Stomach smooth muscle (tissue), 2 donors: Measurements from ENCODE around the gene UBE2L6.

Source experiments
- H3K27ac ChIP-seq: one replicate; pipeline ENCODE4 v1.7.0; 2013; ENCODE audit warnings: mild to moderate bottlenecking, low read length, inconsistent platforms
- H3K27me3 ChIP-seq, 2 donors: one replicate each; pipeline ENCODE4 v1.7.0; 2013; ENCODE audit warnings: low read length in 2 of 2; ENCODE audit not compliant: insufficient read depth in 2 of 2, control insufficient read depth in 1 of 2
- H3K36me3 ChIP-seq, 2 donors: one replicate each; pipeline ENCODE4 v1.7.0; 2013; ENCODE audit warnings: low read length in 2 of 2; ENCODE audit not compliant: control insufficient read depth in 2 of 2, insufficient read depth in 2 of 2
- H3K4me1 ChIP-seq: one replicate; pipeline ENCODE4 v1.7.0; 2013; ENCODE audit warnings: low read length; ENCODE audit not compliant: control insufficient read depth, insufficient read depth
- H3K4me3 ChIP-seq, 2 donors: one replicate each; pipeline ENCODE4 v1.7.0; 2013; ENCODE audit warnings: low read length in 2 of 2
- H3K9ac ChIP-seq, 2 donors: one replicate each; pipeline ENCODE4 v1.7.0; 2013; ENCODE audit warnings: low read length in 2 of 2, mild to moderate bottlenecking in 1 of 2
- H3K9me3 ChIP-seq, 2 donors: one replicate each; pipeline ENCODE4 v1.7.0; 2013; ENCODE audit warnings: low read length in 2 of 2; ENCODE audit not compliant: control insufficient read depth in 2 of 2
- donor health status: healthy.
- donor health status: Pancreatic carcinoma.

Gene UBE2L6

GRCh38 chr11:57567515-57568329, at the start of gene UBE2L6:
TSS of gene UBE2L6 (minus strand) at chr11:57567672. CDS start at chr11:57567611, 61 bp downstream.
- peak within 1 kb of the TSS; percentile 78 to 92 for H3K4me3 ChIP-seq
- peak within 1 kb of the TSS; percentile 70 for H3K27ac ChIP-seq
- no peaks in the 10 kb centered on the region for H3K36me3 ChIP-seq
- no peaks in the 10 kb centered on the region for H3K27me3 ChIP-seq
- no peaks in the 10 kb centered on the region for H3K9me3 ChIP-seq
- H3K4me1 ChIP-seq, result peaks cover 24% of the 10 kb centered on the region
- H3K9ac ChIP-seq, result peak within 1 kb of the TSS; percentile 72 to 76

GRCh38 chr11:57616595-57616994, 49.1 kb upstream of the UBE2L6 start:
- H3K4me1 ChIP-seq, result no peaks in the 10 kb centered on the region
- no peaks in the 10 kb centered on the region for H3K27me3 ChIP-seq
- H3K36me3 ChIP-seq, result peaks cover 0 to 35% of the 10 kb centered on the region in 2 donors
- H3K27ac ChIP-seq, result no peak overlapping the region
- no peak overlapping the region for H3K9ac ChIP-seq
- no peak overlapping the region for H3K4me3 ChIP-seq
- no peaks in the 10 kb centered on the region for H3K9me3 ChIP-seq

- Histone ChIP-seq H3K4me3 (no peak overlapping the region), H3K27me3 (no peaks in the 10 kb centered on the region), H3K9ac (no peak overlapping the region), H3K9me3 (no peaks in the 10 kb centered on the region), H3K27ac (no peak overlapping the region), H3K36me3 (peaks cover 0 to 41% of the 10 kb centered on the region in 2 donors), H3K4me1 (no peaks in the 10 kb centered on the region)
Observed at GRCh38 chr11:57615308-57615707, 47.8 kb upstream of the UBE2L6 start.

- Histone ChIP-seq H3K27me3 (no peaks in the 10 kb centered on the region), H3K9ac (no peak overlapping the region), H3K36me3 (peaks cover 0 to 44% of the 10 kb centered on the region in 2 donors), H3K27ac (no peak overlapping the region), H3K9me3 (no peaks in the 10 kb centered on the region), H3K4me3 (no peak overlapping the region), H3K4me1 (no peaks in the 10 kb centered on the region)
Observed at GRCh38 chr11:57614234-57614772, 46.8 kb upstream of the UBE2L6 start.

- Histone ChIP-seq H3K9me3 (no peaks in the 10 kb centered on the region), H3K27ac (no peak overlapping the region), H3K27me3 (no peaks in the 10 kb centered on the region), H3K9ac (no peak overlapping the region), H3K36me3 (peaks cover 8 to 45% of the 10 kb centered on the region in 2 donors), H3K4me1 (no peaks in the 10 kb centered on the region), H3K4me3 (no peak overlapping the region)
Observed at GRCh38 chr11:57610170-57610569, 42.7 kb upstream of the UBE2L6 start.

GRCh38 chr11:57605028-57605420, 37.6 kb upstream of the UBE2L6 start:
- Histone ChIP-seq H3K4me3 (no peak overlapping the region), H3K9me3 (no peaks in the 10 kb centered on the region), H3K27me3 (no peaks in the 10 kb centered on the region), H3K27ac (no peak overlapping the region), H3K36me3 (peaks cover 8 to 14% of the 10 kb centered on the region in 2 donors), H3K9ac (no peak overlapping the region), H3K4me1 (peaks cover 3% of the 10 kb centered on the region)

GRCh38 chr11:57604296-57605027, 37.0 kb upstream of the UBE2L6 start:
- H3K27ac ChIP-seq, result no peak overlapping the region
- no peak overlapping the region for H3K9ac ChIP-seq
- H3K36me3 ChIP-seq, result peaks cover 8 to 12% of the 10 kb centered on the region in 2 donors
- H3K27me3 ChIP-seq, result no peaks in the 10 kb centered on the region
- H3K4me3 ChIP-seq, result no peak overlapping the region
- H3K9me3 ChIP-seq, result no peaks in the 10 kb centered on the region
- H3K4me1 ChIP-seq, result peaks cover 3% of the 10 kb centered on the region

- peaks cover 15% of the 10 kb centered on the region for H3K4me1 ChIP-seq
- no peak overlapping the region for H3K9ac ChIP-seq
- no peaks in the 10 kb centered on the region for H3K27me3 ChIP-seq
- H3K36me3 ChIP-seq, result peaks cover under 1 to 6% of the 10 kb centered on the region in 2 donors
- no peak overlapping the region for H3K27ac ChIP-seq
- H3K4me3 ChIP-seq, result no peak overlapping the region
- no peaks in the 10 kb centered on the region for H3K9me3 ChIP-seq
Observed at GRCh38 chr11:57601297-57601696, 33.8 kb upstream of the UBE2L6 start.

- Histone ChIP-seq H3K4me1 (peaks cover 15% of the 10 kb centered on the region), H3K27ac (no peak overlapping the region), H3K9ac (no peak overlapping the region), H3K36me3 (no peaks in the 10 kb centered on the region), H3K9me3 (no peaks in the 10 kb centered on the region), H3K27me3 (no peaks in the 10 kb centered on the region), H3K4me3 (peak overlapping the region in 1 of 2 donors; percentile 86)
Observed at GRCh38 chr11:57599381-57599780, 31.9 kb upstream of the UBE2L6 start.

GRCh38 chr11:57598831-57599155, 31.3 kb upstream of the UBE2L6 start:
- no peaks in the 10 kb centered on the region for H3K27me3 ChIP-seq
- H3K36me3 ChIP-seq, result no peaks in the 10 kb centered on the region
- no peaks in the 10 kb centered on the region for H3K9me3 ChIP-seq
- peak overlapping the region; percentile 78 for H3K27ac ChIP-seq
- peak overlapping the region; percentile 56 to 73 for H3K9ac ChIP-seq
- H3K4me3 ChIP-seq, result peak overlapping the region; percentile 78 to 86
- peaks cover 15% of the 10 kb centered on the region for H3K4me1 ChIP-seq
